Left forelimb (tissue), 1 donor: ENCODE results near the gene PM20D2.
"Not testable (repeated sequence)": the region's sequence is repeated elsewhere in the genome, so short reads cannot be mapped to it uniquely, and the experiment has no call there.

Experiments used
- DNase-seq: peaks from one replicate; pipeline ENCODE4 v3.0.0-alpha.2; 2018; ENCODE audit warnings: low spot score

PM20D2 gene

GRCh38 chr6:89145956-89146717 lies at the start of gene PM20D2:
Gene PM20D2, plus strand, starts transcription at chr6:89146055. Its CDS starts 90 bp downstream, at chr6:89146145.
- peak; percentile 81 for DNase-seq

DNA sequence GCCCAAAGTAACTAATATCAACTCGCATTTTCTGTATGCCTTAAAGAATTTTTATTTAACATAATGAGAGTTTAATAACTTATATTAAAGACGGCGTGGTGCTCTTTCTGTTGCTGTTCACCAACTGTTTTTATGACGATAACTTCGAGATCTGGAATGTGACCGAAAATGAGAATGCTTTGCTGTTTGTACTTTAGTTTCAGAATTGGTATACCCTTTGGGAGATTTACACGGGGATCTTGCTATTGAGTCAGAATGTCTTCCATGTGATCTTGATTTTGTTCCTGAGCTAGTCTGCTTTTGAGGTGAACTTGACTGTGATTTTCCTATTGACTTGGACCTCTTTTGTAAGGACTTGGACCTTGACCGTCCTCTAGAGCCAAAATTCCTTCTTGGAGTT lies 47.4 kb upstream of the PM20D2 start:
- no peak for DNase-seq

DNA sequence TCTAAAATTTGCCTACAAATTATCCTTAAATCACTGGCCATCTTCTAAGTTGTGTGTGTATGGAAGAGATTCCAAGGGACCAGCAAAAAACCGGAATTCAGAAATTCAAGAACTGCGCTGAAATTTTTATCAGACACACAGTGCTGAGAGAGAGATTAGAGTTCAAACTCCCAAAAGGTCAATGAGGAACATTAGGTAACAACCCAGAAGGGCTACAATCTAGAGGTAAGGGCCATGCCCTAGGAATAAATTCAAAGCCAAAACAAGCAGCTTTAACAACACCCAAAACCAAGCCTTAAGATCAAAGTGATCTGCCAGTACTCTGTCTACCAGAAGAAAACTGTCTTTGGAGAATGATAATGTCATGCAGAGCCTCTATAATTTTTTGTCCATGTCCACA lies 45.7 kb upstream of the PM20D2 start:
- no peak for DNase-seq

DNA sequence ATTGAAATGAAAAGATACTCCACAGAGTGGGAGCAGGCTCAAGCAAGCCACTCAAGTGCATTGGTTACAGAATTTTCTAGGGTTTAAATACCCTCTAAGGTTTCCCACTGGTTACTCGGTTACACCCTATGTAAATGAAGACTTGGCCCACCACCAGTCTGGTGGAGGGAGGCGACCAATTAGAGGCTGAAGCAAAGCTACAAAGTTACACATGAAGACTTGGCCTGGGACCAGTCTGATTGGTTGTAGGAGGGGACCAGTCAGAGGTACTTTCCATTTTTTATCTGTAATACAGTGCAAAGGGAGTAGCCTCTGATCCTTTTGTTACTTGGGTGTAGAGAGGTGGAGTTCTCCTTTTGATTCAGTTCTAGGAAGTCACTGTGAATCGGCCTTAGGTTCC lies 35.6 kb upstream of the PM20D2 start:
- DNase-seq = no peak

DNA sequence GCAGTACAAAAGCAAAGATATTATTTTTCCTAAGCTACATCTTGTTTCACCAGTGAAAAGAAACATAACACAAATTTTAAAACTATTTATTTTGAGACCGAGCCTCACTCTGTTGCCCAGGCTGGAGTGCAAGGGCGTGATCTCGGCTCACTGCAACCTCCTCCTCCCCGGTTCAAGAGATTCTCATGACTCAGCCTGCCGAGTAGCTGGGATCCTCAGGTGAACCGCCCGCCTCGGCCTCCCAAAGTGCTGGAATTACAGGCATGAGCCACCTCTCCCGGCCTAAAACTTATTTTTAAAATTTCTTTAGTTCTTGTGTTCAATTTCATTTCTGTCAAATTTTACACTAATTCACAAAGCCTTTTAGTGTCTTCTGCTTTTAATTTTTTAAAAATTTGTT lies 33.9 kb upstream of the PM20D2 start:
- DNase-seq = no peak

- no peak for DNase-seq
Observed at GRCh38 chr6:89116702-89117101, 29.2 kb upstream of the PM20D2 start.

GRCh38 chr6:89117211-89118108 lies 28.4 kb upstream of the PM20D2 start, which contains the start of gene SRSF12:
Gene SRSF12, minus strand, starts transcription at chr6:89118071. Its CDS starts 184 bp downstream, at chr6:89117887.
- peak; percentile 75 for DNase-seq

GRCh38 chr6:89118931-89119330 lies 26.9 kb upstream of the PM20D2 start:
- no peak for DNase-seq

DNA sequence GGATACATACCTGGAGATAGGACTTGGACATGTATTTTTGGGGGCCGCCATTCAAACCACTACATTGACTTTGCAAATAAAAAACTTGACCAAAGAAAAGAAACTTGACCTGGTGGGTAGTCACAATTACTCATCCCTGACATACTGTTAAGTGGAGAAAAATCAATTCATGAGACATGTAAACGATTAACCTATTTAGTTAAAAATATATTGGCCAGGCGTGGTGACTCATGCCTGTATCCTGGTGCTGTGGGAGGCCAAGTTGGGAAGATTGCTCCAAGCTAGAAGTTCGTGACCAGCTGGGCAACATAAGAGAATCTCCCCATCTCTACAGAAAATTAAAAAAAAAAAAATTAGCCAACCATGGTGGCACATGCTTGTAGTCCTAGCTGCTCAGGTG lies 25.5 kb upstream of the PM20D2 start:
- no peak for DNase-seq

- DNase-seq = no peak
Observed at GRCh38 chr6:89121934-89122333, 23.9 kb upstream of the PM20D2 start.

GRCh38 chr6:89122625-89123024 lies 23.2 kb upstream of the PM20D2 start:
- DNase-seq = no peak

DNA sequence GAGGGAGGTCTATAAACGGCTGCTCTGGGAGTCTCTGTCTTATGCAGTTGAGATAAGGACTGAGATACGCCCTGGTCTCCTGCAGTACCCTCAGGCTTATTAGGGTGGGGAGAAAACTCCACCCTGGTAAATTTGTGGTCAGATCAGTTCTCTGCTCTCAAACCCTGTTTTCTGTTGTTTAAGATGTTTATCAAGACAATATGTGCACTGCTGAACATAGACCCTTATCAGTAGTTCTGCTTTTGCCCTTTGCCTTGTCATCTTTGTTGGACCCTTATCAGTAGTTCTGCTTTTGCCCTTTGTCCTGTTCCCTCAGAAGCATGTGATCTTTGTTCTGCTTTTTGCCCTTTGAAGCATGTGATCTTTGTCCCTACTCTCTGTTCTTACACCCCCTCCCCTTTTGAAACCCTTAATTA lies 17.6 kb upstream of the PM20D2 start:
- DNase-seq = not testable (repeated sequence)

DNA sequence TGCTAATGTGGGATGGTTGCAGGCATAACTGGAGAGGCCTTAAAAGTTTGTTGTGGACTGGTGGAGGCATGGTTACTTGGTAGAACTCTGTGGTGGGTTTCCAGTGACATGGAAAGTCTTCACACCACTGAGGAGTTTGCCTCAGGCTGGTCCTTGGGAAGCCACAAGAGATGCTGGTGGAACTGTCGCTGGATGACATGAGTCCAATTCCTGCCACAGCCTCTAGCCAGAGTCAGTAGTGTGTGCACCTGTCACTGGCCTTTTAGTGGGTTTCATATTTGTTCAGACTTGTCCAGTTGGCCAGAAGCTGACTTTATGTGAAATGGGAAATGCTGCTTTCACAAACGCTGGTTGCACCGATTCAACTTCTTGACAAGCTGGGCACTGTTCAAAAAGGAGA lies 14.3 kb upstream of the PM20D2 start:
- DNase-seq = no peak

GRCh38 chr6:89132057-89132456 lies 13.8 kb upstream of the PM20D2 start:
- no peak for DNase-seq

DNA sequence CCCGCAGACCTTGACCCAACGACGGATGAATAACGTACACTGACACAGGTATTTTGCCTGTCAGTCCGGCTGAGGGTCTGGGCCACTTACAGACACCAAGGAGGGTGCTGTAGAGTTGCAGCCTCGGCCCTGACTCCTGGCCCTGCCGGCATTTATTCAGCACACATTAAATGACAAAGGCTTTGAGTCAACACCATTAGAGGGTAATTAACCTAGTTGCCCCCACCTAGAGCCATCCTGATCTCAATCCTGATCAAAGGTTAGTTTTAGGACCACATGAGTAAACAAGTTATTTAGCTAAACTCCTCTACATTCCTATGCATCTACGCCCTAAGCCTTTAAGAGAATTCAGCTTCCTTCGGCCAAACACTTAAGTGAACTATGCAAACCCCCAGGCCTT lies 11.9 kb upstream of the PM20D2 start:
- no peak for DNase-seq

DNA sequence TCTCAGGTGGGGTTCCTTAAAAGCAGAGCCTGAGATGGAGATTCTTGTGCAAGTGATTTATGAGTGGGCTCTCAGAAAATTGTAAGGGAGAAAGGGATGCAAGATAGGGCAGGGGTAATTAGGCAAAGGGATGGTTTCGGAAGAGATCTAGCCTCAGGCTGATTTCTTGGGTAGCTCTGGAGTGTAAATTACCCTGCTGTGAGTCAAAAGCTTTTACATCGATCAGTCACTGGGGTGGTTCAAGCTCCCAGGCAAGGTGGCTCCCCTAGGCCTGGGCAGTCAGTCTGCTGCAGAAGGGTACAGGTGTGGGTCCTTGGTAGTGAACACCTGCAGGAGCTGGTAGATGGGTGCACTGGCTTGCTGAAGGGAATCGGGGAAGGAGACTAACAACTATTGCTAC lies 11.1 kb upstream of the PM20D2 start:
- no peak for DNase-seq

- no peak for DNase-seq
Observed at GRCh38 chr6:89138173-89138572, 7.7 kb upstream of the PM20D2 start.

GRCh38 chr6:89139509-89140346 lies 6.1 kb upstream of the PM20D2 start:
- DNase-seq = no peak

GRCh38 chr6:89140347-89141156 lies 5.3 kb upstream of the PM20D2 start:
- no peak for DNase-seq

DNA sequence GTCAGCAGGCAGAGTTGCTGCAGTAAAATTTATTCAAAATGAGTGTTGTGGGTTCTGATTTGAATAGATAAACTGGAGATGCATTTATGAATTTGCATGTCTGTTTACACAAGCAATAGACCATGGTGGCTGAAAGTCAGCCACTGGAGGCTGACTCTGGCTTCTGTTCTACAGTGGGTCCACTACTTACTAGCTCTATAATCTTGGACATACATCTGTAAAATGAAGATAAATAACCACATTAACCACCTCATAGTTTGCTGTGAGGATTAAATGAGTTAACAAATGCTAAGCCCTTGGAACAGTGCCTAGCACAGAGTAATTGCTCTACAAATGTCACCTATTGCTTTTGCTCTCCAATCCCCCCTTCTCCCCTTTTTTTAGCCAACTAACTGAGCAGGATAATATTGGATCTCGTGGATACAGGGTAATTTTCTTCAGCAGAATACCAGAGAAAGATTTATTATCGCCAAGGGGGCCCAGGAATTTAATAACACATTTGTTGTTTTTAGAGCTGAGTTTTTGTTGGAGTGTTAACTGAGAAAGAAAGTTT lies 1.4 kb upstream of the PM20D2 start:
- DNase-seq = no peak
